ENCODE measurements around the gene REPIN1.

Gene REPIN1

DNA sequence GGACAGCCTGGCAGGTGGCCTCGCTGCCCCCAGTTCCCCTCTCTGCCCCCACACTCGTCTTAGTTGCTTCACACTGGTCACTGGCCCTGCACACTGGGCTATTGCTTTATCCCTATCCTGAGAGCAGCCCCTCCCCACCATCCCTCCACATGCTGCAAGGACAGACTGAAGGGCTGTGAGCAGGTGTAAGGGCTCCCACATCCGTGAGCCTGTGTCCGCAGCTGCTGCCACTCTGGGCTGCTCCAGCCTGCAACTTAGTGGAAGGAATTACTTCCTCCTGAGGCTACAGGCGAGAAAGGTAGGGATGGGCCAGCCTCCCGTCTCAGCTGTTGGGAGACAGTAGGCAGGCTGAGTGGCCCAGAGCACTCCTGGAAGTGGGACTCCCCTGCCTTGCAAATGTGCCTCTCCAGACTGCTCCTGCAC, 31.0 kb upstream of the REPIN1 start:
- ATAC-seq = no peak

GRCh38 chr7:150338166-150338829, 30.3 kb upstream of the REPIN1 start:
- ATAC-seq = no peak

- ATAC-seq = no peak
Observed at GRCh38 chr7:150339409-150339809, 29.2 kb upstream of the REPIN1 start.

DNA sequence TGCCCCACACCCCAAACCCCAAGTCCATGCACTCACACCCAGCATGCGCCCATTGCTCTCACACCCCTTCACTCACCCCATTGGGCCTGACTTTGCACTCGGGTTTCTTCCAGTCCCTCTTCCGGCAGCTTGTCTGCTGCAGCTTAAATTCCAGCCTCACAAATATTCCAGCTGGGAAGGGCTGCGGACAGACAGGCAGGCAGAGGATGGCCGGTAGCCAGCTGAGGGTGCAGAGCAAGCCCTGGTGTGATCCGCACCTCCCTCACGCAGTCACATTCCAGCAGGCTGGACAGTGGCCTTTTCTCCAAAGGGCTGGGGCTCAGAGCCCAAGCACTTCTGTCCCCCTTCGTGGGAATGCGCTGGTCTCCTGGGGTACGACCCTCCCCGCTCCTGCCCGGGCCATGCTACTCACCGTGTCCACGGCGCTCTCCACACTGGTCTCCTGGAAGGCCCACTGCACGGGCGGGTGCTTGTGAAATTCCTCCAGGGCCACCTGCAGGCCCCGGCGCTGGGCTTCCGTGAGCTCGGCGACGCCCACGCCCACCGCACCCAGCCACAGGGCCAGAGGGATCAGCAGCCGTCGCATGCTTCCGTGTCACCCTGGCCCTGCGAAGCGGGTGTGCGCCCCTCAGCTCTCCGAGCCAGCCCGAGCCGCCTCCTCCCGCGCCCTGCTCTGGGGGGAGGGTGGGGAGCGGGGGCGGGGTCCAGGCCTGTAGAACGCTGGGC, 28.4 kb upstream of the REPIN1 start:
- ATAC-seq = peak; percentile 24 to 44

DNA sequence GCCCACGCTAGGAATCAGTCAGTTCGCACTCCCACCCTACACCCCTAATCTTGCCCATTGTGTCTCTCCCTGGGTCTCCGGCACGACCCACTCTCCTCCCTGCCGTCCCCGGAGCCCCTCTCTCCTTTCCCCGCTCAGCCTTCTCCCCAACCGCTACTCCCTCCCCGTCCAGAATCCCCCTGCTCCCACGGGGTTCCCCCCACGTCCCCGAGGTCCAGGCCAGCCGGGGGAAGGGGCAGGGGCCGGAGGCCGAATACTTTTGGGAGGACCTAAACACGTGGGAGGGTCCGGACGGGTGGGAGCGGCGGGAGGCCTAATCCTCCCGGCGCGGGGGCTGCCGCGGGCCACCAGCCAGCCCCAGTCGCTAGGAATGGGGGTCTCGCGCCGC, 27.8 kb upstream of the REPIN1 start:
- ATAC-seq = no peak

DNA sequence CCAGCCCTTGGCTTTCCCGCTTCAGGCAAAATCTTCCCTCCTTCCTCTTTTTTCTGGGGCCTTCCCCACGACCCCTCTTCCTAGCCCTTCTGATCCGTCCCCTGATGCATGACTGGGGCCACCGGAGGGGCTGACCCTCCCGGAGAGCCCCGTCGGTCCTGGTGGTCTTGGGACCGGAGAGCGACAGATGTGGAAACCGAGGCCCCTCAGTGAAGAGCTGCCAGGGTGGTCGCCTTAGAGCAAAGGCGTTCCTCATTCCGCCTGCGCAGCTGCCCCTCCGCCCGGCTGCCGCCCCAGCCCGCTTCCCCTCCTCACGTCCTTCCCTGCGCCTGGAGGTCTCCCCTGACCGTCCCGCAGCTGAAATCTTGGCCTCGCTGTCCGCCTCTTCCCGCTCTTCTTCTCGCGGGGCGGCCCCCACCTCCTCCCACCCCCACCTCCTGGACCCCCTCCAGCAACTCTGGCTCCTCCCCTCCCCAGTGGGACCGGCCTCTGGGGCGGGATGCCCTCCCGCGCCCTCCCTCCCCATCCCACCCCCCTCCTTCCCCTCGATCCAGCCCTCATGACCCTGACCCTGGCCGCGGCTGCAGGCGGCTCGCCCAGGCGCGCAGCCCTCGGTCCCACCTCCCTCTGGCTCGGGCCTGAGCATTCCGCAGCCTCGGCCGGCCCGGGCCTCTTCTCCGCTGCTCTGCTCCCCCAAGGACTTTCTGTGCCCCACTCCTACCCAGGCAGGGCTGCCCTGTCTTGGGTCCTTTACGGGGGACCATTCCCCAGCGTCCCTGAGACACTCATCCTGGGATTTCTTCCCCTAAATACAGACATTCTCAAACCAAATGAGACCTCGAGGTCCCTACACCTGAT, 27.1 kb upstream of the REPIN1 start, which contains the start of gene RARRES2:
RARRES2 (minus strand) TSS at position 367 of the 858 bp plus-strand sequence. CDS start 1,020 bp downstream, outside the sequence.
- no peak for ATAC-seq

GRCh38 chr7:150342121-150342408, 26.6 kb upstream of the REPIN1 start:
- ATAC-seq = no peak

GRCh38 chr7:150343225-150343624, 25.4 kb upstream of the REPIN1 start:
- no peak for ATAC-seq

DNA sequence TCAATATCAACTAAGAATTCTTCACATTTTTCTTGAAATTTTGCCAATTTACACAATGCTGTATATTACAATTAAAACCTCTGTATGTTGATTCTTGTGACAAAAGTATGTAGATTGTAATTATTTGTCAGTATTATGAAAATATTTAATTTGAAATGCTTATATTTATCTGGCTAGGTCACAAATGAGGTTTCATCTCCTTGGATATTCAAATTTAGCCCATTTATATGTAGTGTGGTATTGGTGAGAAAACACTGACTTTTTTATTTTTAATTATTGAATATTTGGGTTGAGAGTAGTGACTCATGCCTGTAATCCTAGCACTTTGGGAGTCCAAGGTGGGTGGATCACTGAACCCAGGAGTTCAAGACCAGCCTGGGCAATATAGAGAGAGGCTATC, 24.3 kb upstream of the REPIN1 start:
- no peak for ATAC-seq

DNA sequence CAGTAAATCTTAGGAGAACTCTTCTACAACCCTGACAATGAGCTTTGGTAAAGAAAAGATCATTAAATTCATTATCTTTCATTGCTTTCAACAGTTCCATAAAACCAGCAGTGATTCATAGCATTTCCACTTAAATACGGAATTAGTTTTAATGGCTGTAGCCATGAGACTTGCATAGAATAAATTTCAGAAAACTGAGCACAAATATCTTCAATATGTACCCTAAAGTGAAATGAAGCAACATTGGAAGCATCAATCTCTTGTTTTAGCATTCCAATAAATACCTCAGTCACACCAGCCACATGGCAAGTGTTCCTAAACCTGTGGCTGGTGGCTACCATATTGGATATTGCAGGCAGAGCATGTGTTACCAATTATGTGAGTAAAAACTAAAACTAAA, 23.6 kb upstream of the REPIN1 start:
- ATAC-seq = no peak

GRCh38 chr7:150346922-150347321, 21.7 kb upstream of the REPIN1 start:
- no peak for ATAC-seq

DNA sequence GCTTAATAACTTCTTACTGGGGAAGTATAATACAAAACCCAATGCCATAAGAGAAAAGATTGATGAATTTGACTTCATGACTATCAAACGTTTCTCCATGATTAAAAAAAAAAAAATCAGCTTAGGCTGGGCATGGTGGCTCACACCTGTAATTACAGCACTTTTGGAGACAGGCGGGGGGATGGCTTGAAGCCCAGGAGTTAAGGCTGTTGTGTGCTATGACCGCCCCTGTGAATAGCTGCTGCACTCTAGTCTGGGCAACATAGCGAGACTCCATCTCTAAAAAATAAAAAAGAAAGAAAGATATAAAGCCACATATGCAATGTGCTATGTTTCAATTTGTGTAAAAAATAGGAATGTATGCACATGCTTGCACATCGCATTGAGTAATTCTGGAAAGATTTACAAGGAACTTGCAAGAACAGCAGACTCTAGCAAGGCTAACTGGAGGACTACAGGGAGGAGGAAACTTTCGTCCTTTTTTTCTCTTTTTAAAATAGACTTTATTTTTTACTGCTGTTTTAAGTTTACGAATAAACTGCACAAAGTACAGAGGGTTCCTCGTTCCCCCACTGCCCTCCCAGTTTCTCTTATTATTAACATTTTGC, 16.9 kb upstream of the REPIN1 start:
- no peak for ATAC-seq

- ATAC-seq = no peak
Observed at GRCh38 chr7:150355666-150356059, 13.0 kb upstream of the REPIN1 start.

DNA sequence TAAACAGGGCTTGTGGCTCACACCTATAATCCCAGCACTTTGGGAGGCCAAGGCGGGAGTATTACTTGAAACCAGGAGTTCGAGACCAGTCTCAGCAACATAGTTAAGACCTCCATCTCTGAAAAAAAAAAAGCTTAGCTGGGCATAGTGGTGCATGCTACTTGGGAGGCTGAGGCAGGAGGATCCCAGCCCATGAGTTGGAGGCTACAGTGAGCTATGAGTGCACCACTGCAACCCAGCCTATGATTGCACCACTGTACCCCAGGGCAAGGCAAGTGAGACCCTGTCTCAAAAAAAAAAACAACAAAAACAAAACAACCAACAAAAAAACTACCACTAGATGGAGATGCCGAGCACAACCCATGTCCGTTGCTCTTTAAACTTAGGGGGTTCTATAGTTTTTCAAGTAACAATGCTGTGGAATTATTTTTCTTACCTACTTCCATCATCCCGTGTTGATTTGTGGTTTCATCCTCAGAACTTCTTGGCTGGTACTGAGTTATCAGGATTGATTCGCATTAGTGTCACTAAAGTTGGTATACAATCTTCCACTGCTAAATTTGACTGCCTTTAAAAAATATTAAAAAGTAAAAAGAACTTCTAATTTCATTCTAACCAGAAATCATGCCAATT, 12.2 kb upstream of the REPIN1 start:
- no peak for ATAC-seq

DNA sequence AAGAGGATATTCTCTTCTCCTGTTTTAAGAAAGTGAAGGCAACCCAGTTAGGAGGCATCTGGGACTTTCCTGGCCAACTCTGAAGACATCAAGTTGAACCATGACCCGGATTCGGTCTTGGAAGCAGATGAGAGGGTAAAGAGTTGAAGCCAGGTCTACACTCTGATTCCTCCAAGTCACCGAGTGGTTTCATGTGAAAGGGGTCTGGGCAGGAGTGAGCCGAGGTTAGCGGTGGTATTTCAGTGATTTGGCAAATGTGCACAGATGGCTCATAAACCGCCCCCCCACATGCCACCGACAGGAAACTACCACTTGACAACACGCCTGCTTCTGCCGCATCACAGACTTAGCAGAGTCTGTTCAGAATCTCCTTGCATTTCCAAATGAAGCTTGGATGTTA, 11.4 kb upstream of the REPIN1 start:
- ATAC-seq = peak; percentile 82 to 85

DNA sequence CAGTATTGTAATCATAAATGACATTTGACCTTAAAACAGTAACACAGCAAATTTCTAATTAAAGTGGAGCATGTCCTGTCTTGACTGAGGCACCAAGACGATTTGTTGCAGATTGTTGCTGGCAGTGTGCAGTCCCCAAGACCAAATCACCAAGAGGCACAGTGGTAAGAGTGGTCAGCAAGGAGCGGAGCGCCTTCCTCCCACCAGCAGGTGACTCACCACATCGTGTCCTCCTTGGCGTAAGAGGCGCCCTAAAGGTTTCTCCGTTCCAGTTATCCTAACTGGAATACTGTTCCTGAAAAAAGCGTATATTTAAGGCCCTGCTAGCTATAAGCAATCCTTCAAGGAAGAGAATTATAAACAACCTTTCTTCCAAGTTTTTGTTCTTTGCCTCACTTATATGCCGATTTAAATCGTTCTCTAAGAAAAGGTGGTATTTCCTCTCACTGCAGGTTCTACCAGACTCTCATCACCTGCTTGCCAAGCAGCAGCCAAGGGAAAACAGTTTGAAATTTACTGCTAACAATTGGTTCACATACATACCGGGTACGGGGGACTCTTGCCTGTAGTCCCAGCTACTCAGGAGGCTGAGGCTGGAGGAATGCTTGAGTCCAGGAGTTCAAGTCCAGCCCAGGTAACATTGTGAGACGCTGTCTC, 10.7 kb upstream of the REPIN1 start:
- ATAC-seq = peak in 1 of 2 donors; percentile 12

- ATAC-seq = no peak
Observed at GRCh38 chr7:150358433-150358832, 10.2 kb upstream of the REPIN1 start.

- no peak for ATAC-seq
Observed at GRCh38 chr7:150358988-150359621, 9.5 kb upstream of the REPIN1 start.

GRCh38 chr7:150359622-150360362, 8.8 kb upstream of the REPIN1 start:
- no peak for ATAC-seq

DNA sequence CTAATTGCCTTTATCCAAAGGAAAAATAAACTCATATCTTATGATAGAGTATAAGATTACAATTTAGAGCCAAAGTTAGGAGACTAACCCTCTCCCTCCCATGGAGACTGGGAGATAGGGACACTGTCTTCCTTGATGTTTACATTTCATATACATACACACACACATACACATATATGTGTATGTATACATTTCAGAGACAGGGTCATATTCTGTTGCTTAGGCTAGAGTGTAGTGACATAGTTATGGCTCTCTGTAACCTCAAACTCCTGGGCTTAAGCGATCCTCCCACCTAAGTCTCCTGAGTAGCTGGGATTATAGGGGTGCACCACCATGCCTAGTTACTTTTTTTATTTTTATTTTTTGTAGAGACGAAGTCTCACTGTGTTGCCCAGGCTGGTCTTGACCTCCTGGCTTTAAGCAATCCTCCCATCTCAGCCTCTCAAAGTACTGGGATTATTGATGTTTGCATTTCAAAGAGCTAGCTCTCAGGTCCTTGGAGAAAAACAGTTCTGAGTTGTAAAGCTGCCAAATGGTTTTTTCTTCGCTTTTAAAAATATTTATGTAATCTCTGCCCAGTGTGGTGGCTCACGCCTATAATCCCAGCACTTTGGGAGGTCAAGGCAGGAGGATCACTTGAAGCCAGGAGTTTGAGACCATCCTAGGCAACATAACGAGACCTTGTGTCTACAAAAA, 8.1 kb upstream of the REPIN1 start:
- no peak for ATAC-seq

All from activated CD4-positive, CD25-positive, alpha-beta regulatory T cell treated with anti-CD3 and anti-CD28 coated beads, Interleukin-2, amount 50 U/mL, for 24 hours (primary cell).